BLaER1 treated with 17β-estradiol and CSF1 and Interleukin-3, amounts not matched to agents 10 nM and 100 nM (cell line): Measurements from ENCODE around the gene BCAS3.

Source experiments
- H3K27ac ChIP-seq, 11 experiments: shearing (Covaris generic); formaldehyde crosslinking; 2 replicates each; pipeline ENCODE4 v1.8.1; 2022
- H3K27me3 ChIP-seq, 11 experiments: shearing (Covaris generic); formaldehyde crosslinking; 2 replicates each; pipeline ENCODE4 v1.8.1; 2022
- H3K36me3 ChIP-seq, 11 experiments: shearing (Covaris generic); formaldehyde crosslinking; 2 replicates each; pipeline ENCODE4 v1.8.1; 2022
- H3K4me1 ChIP-seq, 10 experiments: shearing (Covaris generic); formaldehyde crosslinking; 2 replicates each; pipeline ENCODE4 v1.8.1; 2022
- H3K4me2 ChIP-seq, 11 experiments: shearing (Covaris generic); formaldehyde crosslinking; 2 replicates each; pipeline ENCODE4 v1.8.1; 2022
- H3K4me3 ChIP-seq, 10 experiments: shearing (Covaris generic); formaldehyde crosslinking; 2 replicates each; pipeline ENCODE4 v1.8.1; 2022
- H3K9ac ChIP-seq, 11 experiments: shearing (Covaris generic); formaldehyde crosslinking; 2 replicates each; pipeline ENCODE4 v1.8.1; 2022
- H3K9me3 ChIP-seq, 11 experiments: shearing (Covaris generic); formaldehyde crosslinking; replicated peaks in 1 of 11; 2 replicates each; pipeline ENCODE4 v1.8.1; 2022
- H4K20me1 ChIP-seq, 11 experiments: shearing (Covaris generic); formaldehyde crosslinking; 2 replicates each; pipeline ENCODE4 v1.8.1; 2022
- Cebpa-rat ChIP-seq, 11 experiments: shearing (Covaris generic); IDR thresholded peaks; 2 replicates each; pipeline ENCODE4 v1.8.1; 2022

BCAS3 gene

DNA sequence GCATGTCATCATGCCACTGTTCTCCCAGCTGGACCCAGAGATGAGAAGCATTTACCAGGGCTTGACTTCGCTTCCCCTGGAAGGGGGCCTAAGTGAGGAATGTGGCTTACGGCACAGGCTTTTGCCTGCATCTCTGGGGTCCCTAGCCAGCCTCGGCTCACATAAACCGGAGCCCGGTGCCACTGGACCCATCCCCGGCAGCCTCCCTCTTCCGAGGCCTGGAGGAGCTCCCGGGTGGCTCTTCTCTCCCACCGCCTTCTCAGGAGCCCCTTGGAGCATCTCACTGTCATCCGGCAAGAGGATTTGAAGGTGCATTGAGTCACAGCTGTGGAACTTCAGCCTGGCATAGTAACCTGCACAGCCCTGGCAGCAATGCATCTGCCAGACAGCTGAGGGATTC lies 692.1 kb downstream of the BCAS3 start:
- Histone ChIP-seq H3K27ac (no peak overlapping the region), H3K36me3 (no peaks in the 10 kb centered on the region), H3K9ac (no peak overlapping the region), H3K4me1 (peaks cover 0 to 18% (median 13%) of the 10 kb centered on the region in 10 experiments; a peak in 11 of 20 replicates), H4K20me1 (peaks cover 0 to 4% (median 0%) of the 10 kb centered on the region in 11 experiments; a peak in 1 of 22 replicates), H3K27me3 (no peaks in the 10 kb centered on the region), H3K4me3 (no peak overlapping the region), H3K4me2 (no peak overlapping the region), H3K9me3 (no peaks in the 10 kb centered on the region)
- no peak for TF ChIP-seq Cebpa-rat (IDR thresholded peaks at IDR 0.05)

DNA sequence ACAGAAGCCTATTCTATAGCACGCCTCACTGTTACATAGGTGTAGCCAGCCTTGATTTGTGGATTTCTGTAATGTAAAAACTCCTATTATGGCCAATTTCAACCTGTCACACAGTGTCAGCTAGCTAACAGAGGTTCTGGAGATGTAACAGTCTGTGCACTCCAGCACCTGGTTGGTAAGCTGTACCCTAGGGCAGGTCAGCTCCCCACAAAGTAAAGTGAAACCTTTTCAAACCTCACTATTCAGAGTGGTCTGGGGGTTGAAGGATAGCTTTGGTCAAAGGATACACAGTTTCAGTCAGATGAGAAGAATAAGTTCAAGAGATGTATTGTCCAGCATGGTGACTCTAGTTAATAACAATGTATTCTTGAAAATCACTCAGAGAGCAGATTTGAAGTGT lies 693.5 kb downstream of the BCAS3 start:
- no peak for TF ChIP-seq Cebpa-rat (IDR thresholded peaks at IDR 0.05)
- Histone ChIP-seq H3K36me3 (no peaks in the 10 kb centered on the region), H3K4me1 (peaks cover 0 to 21% (median 12%) of the 10 kb centered on the region in 10 experiments; a peak in 11 of 20 replicates)

DNA sequence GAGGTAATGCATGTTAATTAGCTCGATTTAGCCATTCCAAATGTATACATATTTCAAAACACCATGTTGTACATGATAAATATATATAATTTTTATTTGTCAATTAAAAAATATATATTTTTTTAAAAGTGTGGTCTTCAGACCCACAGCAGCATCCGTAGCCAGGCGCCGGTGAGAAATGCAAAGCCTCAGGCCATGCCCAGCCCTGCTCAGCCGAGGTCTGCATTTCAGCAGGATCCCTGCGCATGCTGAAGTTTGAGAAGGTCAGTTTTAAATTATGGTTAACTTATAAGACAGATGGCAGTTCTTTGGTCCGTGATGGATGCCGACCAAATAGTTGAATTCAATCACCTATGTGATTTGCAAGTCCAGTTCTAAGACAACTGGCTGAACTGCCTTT lies 694.0 kb downstream of the BCAS3 start:
- TF ChIP-seq Cebpa-rat (IDR thresholded peaks at IDR 0.05) = no peak
- Histone ChIP-seq H4K20me1 (peaks cover 0 to 4% (median 0%) of the 10 kb centered on the region in 11 experiments; a peak in 1 of 22 replicates), H3K36me3 (no peaks in the 10 kb centered on the region), H3K27me3 (no peaks in the 10 kb centered on the region), H3K9ac (no peak overlapping the region), H3K4me1 (peaks cover 0 to 21% (median 11%) of the 10 kb centered on the region in 10 experiments; a peak in 11 of 20 replicates), H3K4me3 (no peak overlapping the region), H3K27ac (no peak overlapping the region), H3K9me3 (no peaks in the 10 kb centered on the region), H3K4me2 (no peak overlapping the region)

More for the DNA sequence above, 693.5 kb downstream of the BCAS3 start:
- Histone ChIP-seq H3K4me3 (no peak overlapping the region), H4K20me1 (peaks cover 0 to 4% (median 0%) of the 10 kb centered on the region in 11 experiments; a peak in 1 of 22 replicates), H3K9me3 (no peaks in the 10 kb centered on the region), H3K27ac (no peak overlapping the region), H3K27me3 (no peaks in the 10 kb centered on the region), H3K9ac (no peak overlapping the region), H3K4me2 (no peak overlapping the region)

DNA sequence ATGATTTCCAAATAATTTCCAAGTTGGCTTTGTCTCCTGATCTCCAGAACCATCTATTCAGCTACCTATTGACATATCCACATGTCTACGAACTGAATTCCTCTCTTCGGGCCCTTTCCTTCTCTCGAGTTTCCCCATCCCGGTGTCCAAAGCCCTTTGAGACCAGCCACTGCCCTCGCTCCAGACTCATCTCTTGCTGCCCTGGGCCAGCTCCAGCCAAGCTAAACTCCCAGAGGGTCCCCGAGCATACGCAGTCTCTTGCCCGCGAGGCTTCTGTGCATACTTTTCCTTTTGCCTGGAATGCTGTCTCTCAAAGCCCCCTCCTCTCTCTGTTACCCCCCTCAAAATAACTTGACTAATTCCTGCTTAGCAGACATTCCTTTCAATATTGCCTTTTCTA lies 694.8 kb downstream of the BCAS3 start:
- H3K27ac ChIP-seq = no peak overlapping the region
- no peak overlapping the region for H3K4me2 ChIP-seq
- H3K4me1 ChIP-seq = peaks cover 0 to 21% (median 11%) of the 10 kb centered on the region in 10 experiments; a peak in 11 of 20 replicates
- no peaks in the 10 kb centered on the region for H3K27me3 ChIP-seq
- no peak overlapping the region for H3K4me3 ChIP-seq
- no peaks in the 10 kb centered on the region for H3K9me3 ChIP-seq
- H3K9ac ChIP-seq = no peak overlapping the region
- peaks cover 0 to 4% (median 0%) of the 10 kb centered on the region in 11 experiments; a peak in 1 of 22 replicates for H4K20me1 ChIP-seq
- no peaks in the 10 kb centered on the region; a peak in 1 of 22 replicates for H3K36me3 ChIP-seq
- TF ChIP-seq Cebpa-rat (IDR thresholded peaks at IDR 0.05) = no peak

DNA sequence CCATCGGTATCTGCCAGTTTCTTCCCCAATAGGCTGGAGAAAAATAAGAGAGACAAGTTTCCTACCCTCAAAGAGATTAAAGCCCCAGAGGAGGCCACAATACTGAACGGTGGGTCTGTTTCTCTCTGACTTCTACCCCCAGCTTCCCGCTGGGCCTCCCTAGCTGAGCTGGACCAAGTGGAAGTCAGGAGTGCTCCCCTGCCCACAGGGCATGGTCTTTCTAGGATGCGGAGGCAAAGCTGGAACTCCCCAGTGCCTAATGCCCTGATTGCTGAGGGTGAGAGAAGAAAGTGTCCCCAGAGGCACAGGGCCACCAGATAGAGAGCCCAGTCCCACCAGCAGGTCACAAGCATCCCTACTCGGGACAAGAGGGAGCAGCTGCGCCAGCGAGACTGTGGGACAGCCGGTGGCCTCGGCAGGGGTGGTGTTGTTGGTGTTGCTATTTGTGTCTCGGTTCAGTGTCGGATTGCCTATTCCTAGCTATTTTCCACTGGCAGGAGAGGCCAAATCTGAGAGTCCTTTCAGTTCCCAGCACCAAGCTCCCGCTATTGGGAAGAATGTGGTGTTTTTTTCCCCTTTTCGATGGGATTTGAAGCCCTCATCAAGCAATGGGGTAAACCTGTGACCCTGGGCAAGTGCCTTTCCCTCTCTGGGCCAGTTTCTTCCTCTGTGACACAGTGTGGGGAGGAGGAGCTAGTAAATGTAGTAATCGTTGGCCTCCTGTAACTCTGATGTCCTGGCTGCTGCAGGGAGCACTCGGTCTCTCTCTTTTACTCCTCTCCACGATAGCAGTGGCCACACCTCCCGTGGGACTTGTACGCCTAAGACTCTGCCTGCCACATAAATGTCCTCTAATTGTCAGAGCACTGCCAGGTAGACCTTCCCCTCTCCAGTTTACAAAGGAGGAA lies 699.5 kb downstream of the BCAS3 start:
- no peak overlapping the region for H3K9ac ChIP-seq
- no peaks in the 10 kb centered on the region for H4K20me1 ChIP-seq
- H3K27me3 ChIP-seq = no peaks in the 10 kb centered on the region
- H3K4me3 ChIP-seq = no peak overlapping the region
- H3K4me2 ChIP-seq = no peak overlapping the region
- H3K27ac ChIP-seq = no peak overlapping the region
- TF ChIP-seq Cebpa-rat (IDR thresholded peaks at IDR 0.05) = no peak
- H3K9me3 ChIP-seq = no peaks in the 10 kb centered on the region
- peaks cover 0 to 21% (median 11%) of the 10 kb centered on the region in 10 experiments; a peak in 11 of 20 replicates for H3K4me1 ChIP-seq
- no peaks in the 10 kb centered on the region; a peak in 1 of 22 replicates for H3K36me3 ChIP-seq

DNA sequence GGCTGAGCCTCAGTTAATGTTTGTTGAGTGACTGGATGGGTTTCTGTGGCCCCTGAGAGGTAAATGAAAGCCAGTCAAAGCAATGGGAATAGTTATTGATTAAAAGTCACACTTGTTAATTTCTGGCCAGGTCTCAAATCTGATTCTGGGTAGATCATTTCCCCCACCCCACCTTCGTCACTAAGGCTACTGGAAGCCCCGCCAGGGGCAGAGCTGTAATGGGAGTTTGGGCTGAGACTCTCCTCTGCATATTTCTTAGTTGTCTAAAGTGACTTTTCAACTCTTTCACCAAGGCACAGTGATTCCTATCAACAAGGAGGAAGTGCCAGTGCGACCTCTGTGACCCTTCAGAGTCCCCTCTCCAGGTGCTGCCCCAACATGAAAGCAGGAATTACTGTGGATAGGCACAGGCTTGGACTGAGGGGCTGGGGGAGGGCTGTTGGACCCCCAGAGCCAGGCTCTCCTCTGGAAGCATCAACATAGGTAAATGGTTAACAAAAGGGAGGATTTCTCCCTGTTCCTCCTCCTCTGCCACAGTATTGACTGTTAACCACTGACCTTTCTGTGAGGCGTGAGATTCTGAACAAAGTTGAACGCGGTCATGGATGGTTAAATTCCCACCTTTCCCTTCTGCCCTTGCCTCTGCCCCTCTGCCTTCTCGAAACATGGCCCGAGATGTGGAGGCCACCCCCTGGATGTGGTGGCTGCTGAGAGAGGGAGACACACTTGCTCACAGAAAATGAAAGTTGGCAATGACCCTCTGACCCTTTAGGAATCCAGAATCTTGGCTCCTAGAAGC lies 701.2 kb downstream of the BCAS3 start:
- TF ChIP-seq Cebpa-rat (IDR thresholded peaks at IDR 0.05) = no peak
- no peak overlapping the region for H3K4me2 ChIP-seq
- H3K36me3 ChIP-seq = no peaks in the 10 kb centered on the region; a peak in 1 of 22 replicates
- no peak overlapping the region for H3K9ac ChIP-seq
- H3K27ac ChIP-seq = no peak overlapping the region
- peaks cover 0 to 10% (median 7%) of the 10 kb centered on the region in 10 experiments; a peak in 11 of 20 replicates for H3K4me1 ChIP-seq
- H4K20me1 ChIP-seq = no peaks in the 10 kb centered on the region
- H3K27me3 ChIP-seq = no peaks in the 10 kb centered on the region
- H3K9me3 ChIP-seq = no peaks in the 10 kb centered on the region
- no peak overlapping the region for H3K4me3 ChIP-seq

DNA sequence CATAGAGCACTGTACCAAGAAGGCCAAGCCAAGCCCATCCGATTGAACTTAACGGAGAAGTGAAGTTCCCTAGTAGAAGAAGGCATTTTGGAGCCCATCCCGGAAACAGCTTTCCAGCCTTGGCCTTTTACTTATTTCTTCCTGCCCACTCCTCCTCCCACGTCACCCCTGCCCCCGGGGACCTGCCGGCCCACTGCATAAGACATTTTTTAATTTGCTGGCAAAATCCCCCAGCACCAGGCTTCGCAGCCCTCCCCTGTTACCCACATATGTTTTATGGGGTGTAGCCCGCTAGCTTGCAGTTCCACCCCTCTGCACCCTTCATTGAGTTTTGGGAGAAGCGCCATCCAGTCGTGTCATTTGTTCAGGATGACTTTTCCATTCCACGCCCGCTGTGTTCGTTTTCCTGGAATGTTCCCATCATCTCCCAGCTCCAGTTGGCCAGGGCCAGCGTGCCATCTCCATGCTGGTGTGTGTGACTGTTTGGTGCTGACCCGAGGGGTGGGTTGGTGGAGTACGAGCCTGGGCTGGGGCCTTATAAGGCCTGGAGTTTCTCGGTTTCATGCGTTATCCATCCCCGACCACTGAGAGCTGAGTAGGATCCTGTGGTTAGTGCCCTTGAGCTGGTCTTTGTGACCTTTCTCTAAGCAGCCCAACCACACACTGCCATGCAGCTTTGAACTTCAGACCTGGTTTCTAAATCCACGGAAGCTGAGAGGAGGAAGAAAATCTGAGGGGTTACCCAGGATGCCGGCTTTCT lies 702.0 kb downstream of the BCAS3 start:
- Histone ChIP-seq H3K9ac (no peak overlapping the region), H3K9me3 (no peaks in the 10 kb centered on the region), H4K20me1 (0 out of 22 replicates have a peak, but pooled peaks cover 0 to under 1% (median 0%) of the 10 kb centered on the region in 11 experiments), H3K27ac (no peak overlapping the region), H3K27me3 (no peaks in the 10 kb centered on the region), H3K4me2 (no peak overlapping the region), H3K4me1 (peaks cover 0 to 3% (median under 1%) of the 10 kb centered on the region in 10 experiments; a peak in 3 of 20 replicates), H3K4me3 (no peak overlapping the region), H3K36me3 (no peaks in the 10 kb centered on the region; a peak in 1 of 22 replicates)
- no peak for TF ChIP-seq Cebpa-rat (IDR thresholded peaks at IDR 0.05)

DNA sequence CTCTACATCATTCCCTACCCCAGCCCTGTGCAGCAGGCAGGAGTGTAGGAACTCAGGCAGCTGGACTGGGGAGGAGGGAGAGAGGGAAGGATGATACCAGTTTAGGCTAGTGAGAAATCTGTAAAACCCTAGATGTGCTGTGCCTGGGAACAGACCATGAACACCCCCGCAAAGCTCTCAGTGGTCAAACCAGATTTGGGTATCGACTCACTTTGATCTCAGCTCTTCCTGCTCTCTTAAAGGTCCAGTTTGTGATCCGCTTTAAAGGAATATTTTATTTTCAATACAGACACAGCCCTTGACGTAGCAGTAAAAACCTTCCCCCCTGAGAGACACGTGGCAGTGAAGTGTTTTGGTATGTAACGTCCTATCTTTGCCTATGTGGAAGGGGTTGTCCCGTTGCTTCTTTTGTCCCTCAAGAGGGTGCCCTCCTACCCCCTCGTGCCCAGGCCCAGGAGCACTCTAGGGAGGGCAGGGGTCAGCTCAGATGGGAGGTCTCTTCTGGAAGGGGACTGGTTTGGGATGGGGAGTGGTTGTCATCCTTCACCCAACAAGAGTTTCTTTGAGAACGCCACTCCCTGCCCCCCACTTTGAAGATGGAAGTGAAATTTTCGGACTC lies 702.7 kb downstream of the BCAS3 start:
- no peak for TF ChIP-seq Cebpa-rat (IDR thresholded peaks at IDR 0.05)

More for the DNA sequence above, 702.7 kb downstream of the BCAS3 start:
- Histone ChIP-seq H3K27ac (no peak overlapping the region), H4K20me1 (peaks cover 0 to 7% (median 0%) of the 10 kb centered on the region in 11 experiments; a peak in 1 of 22 replicates), H3K9me3 (no peaks in the 10 kb centered on the region), H3K4me1 (no peaks in the 10 kb centered on the region), H3K27me3 (no peaks in the 10 kb centered on the region), H3K4me3 (no peak overlapping the region), H3K36me3 (no peaks in the 10 kb centered on the region; a peak in 1 of 22 replicates), H3K4me2 (no peak overlapping the region), H3K9ac (no peak overlapping the region)
